Ishikawa (cell line): ENCODE data around the gene COL25A1.

ENCODE experiments used
- CEBPB ChIP-seq: IDR thresholded peaks from 2 replicates; pipeline ENCODE4 v1.6.1; 2012
- EGR1 ChIP-seq: IDR thresholded peaks from 2 replicates; pipeline ENCODE4 v1.6.1; 2012
- RAD21 ChIP-seq: IDR thresholded peaks from 2 replicates; pipeline ENCODE4 v1.6.1; 2012; ENCODE audit warnings: low read depth
- REST ChIP-seq: IDR thresholded peaks from 2 replicates; pipeline ENCODE4 v1.6.1; 2012; ENCODE audit warnings: low read depth, mild to moderate bottlenecking
- TAF1 ChIP-seq: IDR thresholded peaks from 2 replicates; pipeline ENCODE4 v1.6.1; 2012; ENCODE audit warnings: low read depth, mild to moderate bottlenecking
- TCF12 ChIP-seq: IDR thresholded peaks from 2 replicates; pipeline ENCODE4 v1.6.1; 2012; ENCODE audit warnings: low read depth
- TEAD4 ChIP-seq: IDR thresholded peaks from 2 replicates; pipeline ENCODE4 v1.6.1; 2012
- YY1 ChIP-seq: IDR thresholded peaks from 2 replicates; pipeline ENCODE4 v1.6.1; 2012; ENCODE audit warnings: low read depth
- ZBTB7A ChIP-seq: IDR thresholded peaks from 2 replicates; pipeline ENCODE4 v1.6.1; 2012; ENCODE audit warnings: low read depth
- TF ChIP-seq, protein P1 (sequence below): IDR thresholded peaks from 2 replicates; pipeline ENCODE4 v1.6.1; 2012
- TF ChIP-seq, protein P2 (sequence below): IDR thresholded peaks from 2 replicates; pipeline ENCODE4 v1.6.1; 2012

DNA sequence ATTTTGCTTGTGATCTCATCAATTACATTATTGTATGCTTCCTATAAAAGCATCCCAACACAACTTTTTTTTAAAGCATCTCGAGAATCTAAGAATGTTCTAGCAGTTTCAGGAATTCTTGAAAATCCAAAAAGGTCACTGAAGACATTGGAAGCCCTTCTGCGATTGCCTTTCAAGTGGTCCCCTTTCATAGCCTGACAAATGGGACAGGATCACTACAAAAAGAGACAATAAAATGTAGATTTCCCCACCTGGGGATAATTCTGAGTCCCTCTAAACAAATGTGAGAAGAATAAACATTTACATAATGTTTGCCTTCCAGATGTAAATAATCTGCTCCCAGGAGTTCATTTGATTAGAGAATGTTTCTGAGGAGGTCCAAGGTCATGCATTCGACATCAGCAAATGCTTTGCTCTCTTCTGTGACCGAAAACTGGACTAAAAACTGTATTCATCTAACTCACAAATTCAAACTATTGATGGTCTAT, 116.0 kb downstream of the COL25A1 start:
- TF ChIP-seq TCF12 (no peak), REST (no peak), ZBTB7A (no peak), CEBPB (no peak), RAD21 (no peak), EGR1 (no peak), TAF1 (no peak), YY1 (no peak), TEAD4 (no peak)
- TF ChIP-seq, protein P1, sequence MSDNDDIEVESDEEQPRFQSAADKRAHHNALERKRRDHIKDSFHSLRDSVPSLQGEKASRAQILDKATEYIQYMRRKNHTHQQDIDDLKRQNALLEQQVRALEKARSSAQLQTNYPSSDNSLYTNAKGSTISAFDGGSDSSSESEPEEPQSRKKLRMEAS, result no peak
- TF ChIP-seq, protein P2, sequence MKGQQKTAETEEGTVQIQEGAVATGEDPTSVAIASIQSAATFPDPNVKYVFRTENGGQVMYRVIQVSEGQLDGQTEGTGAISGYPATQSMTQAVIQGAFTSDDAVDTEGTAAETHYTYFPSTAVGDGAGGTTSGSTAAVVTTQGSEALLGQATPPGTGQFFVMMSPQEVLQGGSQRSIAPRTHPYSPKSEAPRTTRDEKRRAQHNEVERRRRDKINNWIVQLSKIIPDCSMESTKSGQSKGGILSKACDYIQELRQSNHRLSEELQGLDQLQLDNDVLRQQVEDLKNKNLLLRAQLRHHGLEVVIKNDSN, result no peak
